RWPE2 (cell line): Measurements from ENCODE around the gene PREPL.

Experiments used
- ATAC-seq: fragments of 200-7000 bp; cut with Tn5 transposase; 3 replicates; pipeline ENCODE4 v1.9.1; 2021; ENCODE audit warnings: low read depth
- DNase-seq: peaks from one replicate; pipeline ENCODE4 v3.0.0-alpha.2; 2020; ENCODE audit warnings: low spot score
- H3K27ac ChIP-seq: fragments of 450-650 bp; 2 replicates; pipeline ENCODE4 v1.5.1; 2017; ENCODE audit warnings: mild to moderate bottlenecking; ENCODE audit not compliant: poor library complexity, severe bottlenecking
- H3K27me3 ChIP-seq: fragments of 250-450 bp; sonication (Bioruptor Pico); 2 replicates; pipeline ENCODE4 v1.5.1; 2021; ENCODE audit warnings: mild to moderate bottlenecking, moderate library complexity; ENCODE audit not compliant: insufficient read depth, poor library complexity, severe bottlenecking
- H3K36me3 ChIP-seq: fragments of 250-450 bp; sonication (Bioruptor Pico); 2 replicates; pipeline ENCODE4 v1.5.1; 2020; ENCODE audit warnings: low read depth, mild to moderate bottlenecking, moderate library complexity
- H3K4me1 ChIP-seq: fragments of 250-450 bp; sonication (Bioruptor Pico); 2 replicates; pipeline ENCODE4 v1.5.1; 2021; ENCODE audit warnings: mild to moderate bottlenecking, moderate library complexity; ENCODE audit not compliant: insufficient read depth, poor library complexity, severe bottlenecking
- H3K4me3 ChIP-seq: fragments of 250-450 bp; sonication (Bioruptor Pico); 2 replicates; pipeline ENCODE4 v1.5.1; 2021; ENCODE audit warnings: mild to moderate bottlenecking, moderate library complexity; ENCODE audit not compliant: severe bottlenecking
- H3K9me3 ChIP-seq: fragments of 250-450 bp; sonication (Bioruptor Pico); 2 replicates; pipeline ENCODE4 v1.5.1; 2021; ENCODE audit warnings: mild to moderate bottlenecking, moderate library complexity; ENCODE audit not compliant: severe bottlenecking
- CTCF ChIP-seq: fragments of 450-650 bp; IDR thresholded peaks from one replicate; pipeline ENCODE4 v1.5.1; 2017; ENCODE audit warnings: mild to moderate bottlenecking, moderate library complexity; ENCODE audit not compliant: poor library complexity, severe bottlenecking

PREPL gene

DNA sequence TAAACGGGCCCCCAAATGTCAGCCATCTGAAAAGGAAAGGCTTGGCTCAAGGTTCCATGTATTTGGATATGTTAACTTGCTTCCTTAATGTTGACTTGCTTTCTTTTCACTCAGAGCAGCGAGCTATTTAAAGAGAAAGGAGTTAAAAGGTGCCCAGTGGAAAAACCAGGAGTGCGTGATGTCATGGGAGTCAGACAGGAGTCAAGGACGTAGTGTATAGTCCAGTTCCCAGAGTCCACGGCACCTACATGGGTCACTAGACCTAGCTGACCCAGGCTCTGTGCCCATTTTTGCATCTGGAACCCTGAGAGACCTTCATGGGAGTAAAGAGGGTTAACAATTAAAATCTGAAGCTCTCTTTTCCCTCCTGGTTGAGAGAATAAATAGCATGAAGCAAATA is 66.2 kb downstream of the PREPL start:
- Histone ChIP-seq H3K27ac (no peak overlapping the region), H3K4me3 (no peak overlapping the region), H3K4me1 (peaks cover 16% of the 10 kb centered on the region), H3K9me3 (no peaks in the 10 kb centered on the region), H3K27me3 (no peaks in the 10 kb centered on the region), H3K36me3 (no peaks in the 10 kb centered on the region)
- DNase-seq, result no peak
- ATAC-seq, result no peak
- no peak for TF ChIP-seq CTCF

- no peaks in the 10 kb centered on the region for H3K27me3 ChIP-seq
- TF ChIP-seq CTCF, result peak; percentile 81
- DNase-seq (no peak), ATAC-seq (peak; percentile 89)
- H3K4me1 ChIP-seq, result peaks cover 16% of the 10 kb centered on the region
- H3K9me3 ChIP-seq, result no peaks in the 10 kb centered on the region
- peak overlapping the region; percentile 87 for H3K27ac ChIP-seq
- H3K4me3 ChIP-seq, result no peak overlapping the region
- no peaks in the 10 kb centered on the region for H3K36me3 ChIP-seq
Measured at GRCh38 chr2:44291281-44292248, 69.7 kb downstream of the PREPL start.

GRCh38 chr2:44290261-44290660 is 71.0 kb downstream of the PREPL start:
- ATAC-seq (no peak), DNase-seq (no peak)
- Histone ChIP-seq H3K27me3 (no peaks in the 10 kb centered on the region), H3K4me1 (peaks cover 16% of the 10 kb centered on the region), H3K4me3 (no peak overlapping the region), H3K9me3 (no peaks in the 10 kb centered on the region), H3K36me3 (no peaks in the 10 kb centered on the region), H3K27ac (peak overlapping the region; percentile 87)
- no peak for TF ChIP-seq CTCF

GRCh38 chr2:44286884-44287638 is 74.2 kb downstream of the PREPL start:
- TF ChIP-seq CTCF, result no peak
- ATAC-seq, result no peak
- Histone ChIP-seq H3K4me1 (peaks cover 12% of the 10 kb centered on the region), H3K36me3 (no peaks in the 10 kb centered on the region), H3K27ac (no peak overlapping the region), H3K4me3 (no peak overlapping the region), H3K9me3 (no peaks in the 10 kb centered on the region), H3K27me3 (no peaks in the 10 kb centered on the region)
- DNase-seq, result no peak
